Mucosa of gallbladder (tissue), 1 donor: ENCODE data around the gene SMAD3. TPM values are rescaled to one million over a fixed set of nuclear protein-coding genes. Genes with fewer than 3 reads are reported as not detected.
"Not testable (repeated sequence)": the region's sequence is repeated elsewhere in the genome, so short reads cannot be mapped to it uniquely, and the experiment has no call there.

Experiments
- DNase-seq: peaks from one replicate; pipeline ENCODE4 v3.0.0-alpha.2; 2020; ENCODE audit warnings: low spot score
- total RNA-seq: library from RNA; stranded (reverse); gene quantifications from one replicate; pipeline ENCODE4 v1.2.1, GENCODE V29; 2021
- donor health status: DM: no; HTN: no; CAD: no.

Gene SMAD3
- total RNA-seq, 1 donor from 2014 or later = 59.0 TPM

- no peak for DNase-seq
Observed at GRCh38 chr15:67142092-67142766, 76.8 kb downstream of the SMAD3 start.

- peak; percentile 39 for DNase-seq
Observed at GRCh38 chr15:67142767-67143100, 77.3 kb downstream of the SMAD3 start.

GRCh38 chr15:67143646-67144045, 78.2 kb downstream of the SMAD3 start:
- DNase-seq = no peak

- no peak for DNase-seq
Observed at GRCh38 chr15:67144609-67145311, 79.4 kb downstream of the SMAD3 start.

- DNase-seq = no peak
Observed at GRCh38 chr15:67145312-67145610, 79.9 kb downstream of the SMAD3 start.

- DNase-seq = no peak
Observed at GRCh38 chr15:67145710-67146109, 80.3 kb downstream of the SMAD3 start.

- DNase-seq = peak; percentile 65
Observed at GRCh38 chr15:67146234-67146633, 80.8 kb downstream of the SMAD3 start.

GRCh38 chr15:67146875-67147381, 81.5 kb downstream of the SMAD3 start:
- DNase-seq = peak; percentile 76

- no peak for DNase-seq
Observed at GRCh38 chr15:67147396-67147949, 82.1 kb downstream of the SMAD3 start.

- no peak for DNase-seq
Observed at GRCh38 chr15:67148196-67148701, 82.8 kb downstream of the SMAD3 start.

GRCh38 chr15:67149068-67149772, 83.8 kb downstream of the SMAD3 start:
- no peak for DNase-seq

- no peak for DNase-seq
Observed at GRCh38 chr15:67149773-67150022, 84.3 kb downstream of the SMAD3 start.

GRCh38 chr15:67150023-67150860, 84.8 kb downstream of the SMAD3 start:
- DNase-seq = peak; percentile 57

GRCh38 chr15:67152429-67152828, 87.0 kb downstream of the SMAD3 start:
- DNase-seq = no peak

- DNase-seq = not testable (repeated sequence)
Observed at GRCh38 chr15:67153044-67153443, 87.6 kb downstream of the SMAD3 start.

GRCh38 chr15:67154249-67154648, 88.8 kb downstream of the SMAD3 start:
- DNase-seq = no peak

GRCh38 chr15:67156426-67156825, 91.0 kb downstream of the SMAD3 start:
- DNase-seq = no peak

- DNase-seq = no peak
Observed at GRCh38 chr15:67156834-67157233, 91.4 kb downstream of the SMAD3 start.

GRCh38 chr15:67157521-67158252, 92.3 kb downstream of the SMAD3 start:
- DNase-seq = no peak

GRCh38 chr15:67158367-67158766, 93.0 kb downstream of the SMAD3 start:
- DNase-seq = no peak

- no peak for DNase-seq
Observed at GRCh38 chr15:67161412-67161811, 96.0 kb downstream of the SMAD3 start.
